SK-N-SH (cell line): ENCODE data around the gene C16orf95.

Experiments
- EZH2phosphoT487 ChIP-seq: fragments of 200-600 bp; sonication (generic); IDR thresholded peaks from 2 replicates; pipeline ENCODE4 v1.6.1; 2017; ENCODE audit warnings: low read depth, mixed run types, mild to moderate bottlenecking, antibody characterized with exemption, moderate library complexity, borderline replicate concordance
- POLR2AphosphoS5 ChIP-seq: IDR thresholded peaks from 2 replicates; pipeline ENCODE4 v1.6.1; 2012; ENCODE audit warnings: low read depth, low read length
- TF ChIP-seq, protein P1 (sequence below): fragments of 200-600 bp; sonication (generic); IDR thresholded peaks from 2 replicates; pipeline ENCODE4 v1.6.1; 2017; ENCODE audit warnings: antibody characterized with exemption, mild to moderate bottlenecking, moderate library complexity

- TF ChIP-seq POLR2AphosphoS5: no peak
- TF ChIP-seq EZH2phosphoT487: no peak
- TF ChIP-seq, protein P1, sequence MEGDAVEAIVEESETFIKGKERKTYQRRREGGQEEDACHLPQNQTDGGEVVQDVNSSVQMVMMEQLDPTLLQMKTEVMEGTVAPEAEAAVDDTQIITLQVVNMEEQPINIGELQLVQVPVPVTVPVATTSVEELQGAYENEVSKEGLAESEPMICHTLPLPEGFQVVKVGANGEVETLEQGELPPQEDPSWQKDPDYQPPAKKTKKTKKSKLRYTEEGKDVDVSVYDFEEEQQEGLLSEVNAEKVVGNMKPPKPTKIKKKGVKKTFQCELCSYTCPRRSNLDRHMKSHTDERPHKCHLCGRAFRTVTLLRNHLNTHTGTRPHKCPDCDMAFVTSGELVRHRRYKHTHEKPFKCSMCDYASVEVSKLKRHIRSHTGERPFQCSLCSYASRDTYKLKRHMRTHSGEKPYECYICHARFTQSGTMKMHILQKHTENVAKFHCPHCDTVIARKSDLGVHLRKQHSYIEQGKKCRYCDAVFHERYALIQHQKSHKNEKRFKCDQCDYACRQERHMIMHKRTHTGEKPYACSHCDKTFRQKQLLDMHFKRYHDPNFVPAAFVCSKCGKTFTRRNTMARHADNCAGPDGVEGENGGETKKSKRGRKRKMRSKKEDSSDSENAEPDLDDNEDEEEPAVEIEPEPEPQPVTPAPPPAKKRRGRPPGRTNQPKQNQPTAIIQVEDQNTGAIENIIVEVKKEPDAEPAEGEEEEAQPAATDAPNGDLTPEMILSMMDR: no peak
Observed at GRCh38 chr16:87265261-87265660, 51.9 kb downstream of the C16orf95 start.
